IMR-90 (cell line): ENCODE data around the gene S100A3. TPM values are rescaled to one million over a fixed set of nuclear protein-coding genes. Genes with fewer than 3 reads are reported as not detected.

Experiments used
- ATAC-seq: fragments of 200-7000 bp; cut with Tn5 transposase; 2 replicates; pipeline ENCODE4 v1.9.1; 2020; ENCODE audit warnings: low read depth, mild to moderate bottlenecking, moderate library complexity
- BruUV-seq: library from RNA; stranded (reverse); fragments of 400-500 nt; replicated peaks from 2 replicates; lab custom pipeline; 2021; lab: Mats Ljungman, UMichigan
- CTCF ChIA-PET: fragments of 300-600 bp; formaldehyde crosslinking; extraction: SDS; loops from one replicate; lab custom pipeline; 2021; ENCODE audit warnings: antibody characterized with exemption; lab: Yijun Ruan, JAX
- POLR2A ChIA-PET: fragments of 300-600 bp; sonication (Branson Sonifier 250); formaldehyde crosslinking; loops from one replicate; lab custom pipeline; 2022; ENCODE audit warnings: antibody characterized with exemption; ENCODE audit not compliant: unreplicated experiment; lab: Charles Lee
- DNase-seq: peaks from one replicate; pipeline ENCODE4 v3.0.0; 2013
- H2AFZ ChIP-seq: replicated peaks from 2 replicates; pipeline ENCODE3; 2013; ENCODE audit warnings: low read length, mild to moderate bottlenecking; ENCODE audit not compliant: poor library complexity
- H2AK5ac ChIP-seq: 2 replicates; pipeline ENCODE4 v1.6.1; 2013; ENCODE audit warnings: low read depth, low read length, inconsistent platforms
- H2AK9ac ChIP-seq: replicated peaks from 2 replicates; pipeline ENCODE3; 2013; ENCODE audit warnings: mild to moderate bottlenecking, low read depth, low read length, moderate library complexity; ENCODE audit not compliant: poor library complexity
- H2BK120ac ChIP-seq: 2 replicates; pipeline ENCODE4 v1.6.1; 2013; ENCODE audit warnings: low read depth, low read length, inconsistent platforms
- H2BK15ac ChIP-seq: 3 replicates; pipeline ENCODE4 v1.6.1; 2013; ENCODE audit warnings: low read depth, low read length, inconsistent platforms
- H2BK20ac ChIP-seq: 2 replicates; pipeline ENCODE4 v1.6.1; 2013; ENCODE audit warnings: low read depth, mild to moderate bottlenecking, inconsistent platforms, low read length, moderate library complexity
- H2BK5ac ChIP-seq: 2 replicates; pipeline ENCODE4 v1.6.1; 2013; ENCODE audit warnings: mild to moderate bottlenecking, low read depth, low read length, inconsistent platforms; ENCODE audit not compliant: poor library complexity, severe bottlenecking
- H3K14ac ChIP-seq: replicated peaks from 2 replicates; pipeline ENCODE4 v1.6.1; 2013; ENCODE audit warnings: low read depth, low read length, inconsistent platforms
- H3K18ac ChIP-seq: 2 replicates; pipeline ENCODE4 v1.6.1; 2013; ENCODE audit warnings: low read depth, low read length, control low read depth
- H3K23ac ChIP-seq: 2 replicates; pipeline ENCODE4 v1.6.1; 2013; ENCODE audit warnings: low read depth, low read length, inconsistent platforms
- H3K27ac ChIP-seq: 2 replicates; pipeline ENCODE4 v1.5.1; 2013; ENCODE audit warnings: mild to moderate bottlenecking, control low read depth, low read length; ENCODE audit not compliant: insufficient read depth
- H3K27me3 ChIP-seq: 2 replicates; pipeline ENCODE4 v1.6.1; 2013; ENCODE audit warnings: low read length; ENCODE audit not compliant: control insufficient read depth, insufficient read depth
- H3K36me3 ChIP-seq: 2 replicates; pipeline ENCODE4 v1.6.1; 2013; ENCODE audit warnings: low read length, mixed read lengths; ENCODE audit not compliant: control insufficient read depth, insufficient read depth
- H3K4ac ChIP-seq: 2 replicates; pipeline ENCODE4 v1.6.1; 2013; ENCODE audit warnings: low read depth, low read length, inconsistent platforms
- H3K4me1 ChIP-seq: 2 replicates; pipeline ENCODE4 v1.6.1; 2013; ENCODE audit warnings: low read length, mixed read lengths; ENCODE audit not compliant: control insufficient read depth, insufficient read depth
- H3K4me2 ChIP-seq: 2 replicates; pipeline ENCODE4 v1.6.1; 2013; ENCODE audit warnings: low read depth, mild to moderate bottlenecking, control low read depth, low read length, moderate library complexity
- H3K4me3 ChIP-seq: 2 replicates; pipeline ENCODE4 v1.5.1; 2013; ENCODE audit warnings: low read depth, mild to moderate bottlenecking, control low read depth, low read length, moderate library complexity; ENCODE audit not compliant: insufficient read depth
- H3K56ac ChIP-seq: 2 replicates; pipeline ENCODE4 v1.6.1; 2013; ENCODE audit warnings: low read length, inconsistent platforms; ENCODE audit not compliant: insufficient read depth; ENCODE audit errors: extremely low read depth
- H3K79me1 ChIP-seq, 2 experiments: 2 replicates each; pipeline ENCODE4 v1.6.1; 2013; ENCODE audit warnings: low read length in 2 of 2, inconsistent platforms in 1 of 2, low read depth in 1 of 2
- H3K9ac ChIP-seq: 2 replicates; pipeline ENCODE4 v1.6.1; 2013; ENCODE audit warnings: low read depth, low read length, control low read depth
- H3K9me1 ChIP-seq: 2 replicates; pipeline ENCODE4 v1.6.1; 2013; ENCODE audit warnings: low read length, inconsistent platforms; ENCODE audit not compliant: insufficient read depth
- H3K9me3 ChIP-seq: 2 replicates; pipeline ENCODE4 v1.6.1; 2013; ENCODE audit warnings: low read length; ENCODE audit not compliant: control insufficient read depth, insufficient read depth
- H4K20me1 ChIP-seq: 2 replicates; pipeline ENCODE4 v1.6.1; 2013; ENCODE audit warnings: low read length, inconsistent platforms; ENCODE audit not compliant: insufficient read depth
- H4K5ac ChIP-seq: 2 replicates; pipeline ENCODE4 v1.6.1; 2013; ENCODE audit warnings: mild to moderate bottlenecking, low read depth, low read length, control low read depth
- H4K8ac ChIP-seq, 2 experiments: 2 replicates each; pipeline ENCODE4 v1.6.1; 2013; ENCODE audit warnings: low read depth in 2 of 2, low read length in 2 of 2, control low read depth in 1 of 2, inconsistent platforms in 1 of 2
- H4K91ac ChIP-seq: 2 replicates; pipeline ENCODE4 v1.6.1; 2013; ENCODE audit warnings: low read depth, low read length, inconsistent platforms; ENCODE audit not compliant: insufficient read depth
- BHLHE40 ChIP-seq: fragments of 150-350 bp; IDR thresholded peaks from 2 replicates; pipeline ENCODE4 v1.6.1; 2016; ENCODE audit warnings: mild to moderate bottlenecking, low read depth, low read length
- CEBPB ChIP-seq: IDR thresholded peaks from 2 replicates; pipeline ENCODE4 v1.6.1; 2012; ENCODE audit warnings: low read depth, low read length, improper control_type of control experiment
- CHD1 ChIP-seq: IDR thresholded peaks from 2 replicates; pipeline ENCODE4 v1.6.1; 2012; ENCODE audit warnings: low read depth, low read length, improper control_type of control experiment
- FOS ChIP-seq: fragments of 150-350 bp; IDR thresholded peaks from 2 replicates; pipeline ENCODE4 v1.6.1; 2016; ENCODE audit warnings: low read depth, low read length
- MAFK ChIP-seq: IDR thresholded peaks from 2 replicates; pipeline ENCODE4 v1.6.1; 2012; ENCODE audit warnings: low read depth, low read length, improper control_type of control experiment
- MAZ ChIP-seq: IDR thresholded peaks from 2 replicates; pipeline ENCODE4 v1.6.1; 2012; ENCODE audit warnings: low read depth, mild to moderate bottlenecking, low read length, improper control_type of control experiment, moderate library complexity, borderline replicate concordance
- MXI1 ChIP-seq: IDR thresholded peaks from 2 replicates; pipeline ENCODE4 v1.6.1; 2012; ENCODE audit warnings: low read depth, mild to moderate bottlenecking, low read length, moderate library complexity, borderline replicate concordance
- NFE2L2 ChIP-seq: fragments of 150-350 bp; IDR thresholded peaks from 2 replicates; pipeline ENCODE4 v1.6.1; 2016; ENCODE audit warnings: low read depth, mild to moderate bottlenecking, low read length
- POLR2A ChIP-seq: IDR thresholded peaks from 2 replicates; pipeline ENCODE4 v1.6.1; 2012; ENCODE audit warnings: mild to moderate bottlenecking, low read depth, low read length
- RAD21 ChIP-seq: IDR thresholded peaks from 2 replicates; pipeline ENCODE4 v1.6.1; 2012; ENCODE audit warnings: low read length, improper control_type of control experiment
- RCOR1 ChIP-seq: IDR thresholded peaks from 2 replicates; pipeline ENCODE4 v1.6.1; 2012; ENCODE audit warnings: mild to moderate bottlenecking, low read length, improper control_type of control experiment; ENCODE audit not compliant: insufficient replicate concordance
- RFX5 ChIP-seq: IDR thresholded peaks from 2 replicates; pipeline ENCODE4 v1.8.0; 2012; ENCODE audit warnings: low read depth, mild to moderate bottlenecking, low read length, moderate library complexity
- SMC3 ChIP-seq: fragments of 150-350 bp; IDR thresholded peaks from 2 replicates; pipeline ENCODE4 v1.6.1; 2016; ENCODE audit warnings: low read depth, mild to moderate bottlenecking, antibody characterized with exemption, low read length, moderate library complexity
- WGBS, 2 experiments: methylation state at CpG; one replicate each; pipeline versions ENCODE4 v1.1.5 to v1.1.7; 2013; ENCODE audit warnings: missing lambda C conversion rate in 2 of 2; ENCODE audit not compliant: insufficient read length in 1 of 2; ENCODE audit errors: extremely low coverage in 2 of 2; 5-methylcytosine and 5-hydroxymethylcytosine counted together
- dilution Hi-C: fragments of 300-500 bp; cut with HindIII; formaldehyde crosslinking; loops from one replicate; pipeline ENCODE4 v1.14.3; 2018; ENCODE audit warnings: low sequenced_read_pairs; ENCODE audit not compliant: unreplicated experiment
- in situ Hi-C: fragments of 300-500 bp; cut with MboI; formaldehyde crosslinking; loops from 3 replicates; pipeline ENCODE4 v1.14.3; 2019; ENCODE audit warnings: low sequenced_read_pairs, inconsistent platforms, mixed read lengths
- intact Hi-C: fragments of 100-400 bp; cut with micrococcal nuclease; formaldehyde crosslinking; loops from 2 replicates; pipeline ENCODE4 v1.10.0; 2022
- polyA plus RNA-seq, 3 experiments: library from polyadenylated mRNA; depleted of rRNA; stranded (reverse); fragments of >200 nt; gene quantifications; 2 replicates each; pipeline ENCODE4 v1.2.3, GENCODE V29; 2012; ENCODE audit warnings: low replicate concordance in 1 of 3
- total RNA-seq: library from RNA; depleted of rRNA; stranded (reverse); fragments of >200 nt; gene quantifications from 2 replicates; pipeline ENCODE4 v1.2.3, GENCODE V29; 2012
- TF ChIP-seq, protein P1 (sequence below): fragments of 150-350 bp; IDR thresholded peaks from 2 replicates; pipeline ENCODE4 v1.6.1; 2017; ENCODE audit warnings: mild to moderate bottlenecking, antibody characterized with exemption, low read length, low read depth
- TF ChIP-seq, protein P2 (sequence below): fragments of 150-350 bp; IDR thresholded peaks from 2 replicates; pipeline ENCODE4 v1.6.1; 2016; ENCODE audit warnings: low read depth, mild to moderate bottlenecking, low read length, moderate library complexity, borderline replicate concordance
- TF ChIP-seq, protein P3 (sequence below): conservative IDR thresholded peaks from 2 replicates; pipeline ENCODE4 v1.5.1; 2012; ENCODE audit warnings: mild to moderate bottlenecking, low read depth, low read length, improper control_type of control experiment

The S100A3 gene
- total and polyA plus RNA-seq, 2 of the 4 experiments (the other 2 are of a cell fraction) = 2.9 to 4.5 TPM

DNA sequence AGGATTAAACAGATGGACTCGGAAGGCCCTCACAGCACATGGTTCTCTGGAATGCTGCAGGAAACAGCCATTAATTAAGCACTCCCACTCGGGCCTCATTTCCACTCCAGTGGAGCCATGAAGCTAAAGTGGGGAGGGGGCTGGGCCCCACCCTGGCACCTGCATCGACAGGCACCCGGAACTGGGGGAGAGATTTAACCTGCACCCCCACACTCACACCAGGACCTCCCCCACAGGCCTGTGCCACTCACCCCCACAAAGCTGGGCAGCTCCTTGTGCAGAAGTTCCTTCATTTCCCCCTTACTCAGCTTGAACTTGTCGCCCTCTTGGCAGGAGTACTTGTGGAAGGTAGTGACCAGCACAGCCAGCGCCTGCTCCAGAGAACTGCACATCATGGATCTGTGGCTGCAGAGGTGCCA lies 14.4 kb upstream of the S100A3 start:
- in situ Hi-C loops = loop anchor here (10.0 kb wide), 1 partner anchor 49 kb away; no protein-coding TSS in a partner anchor
- POLR2A ChIA-PET = no interaction called here
- CTCF ChIA-PET = no interaction called here

More for the DNA sequence above, 14.4 kb upstream of the S100A3 start:
- Histone ChIP-seq H3K14ac (peak overlapping the region; percentile 34; the same call in 1 of the 2 replicates), H2AFZ (peak overlapping the region; percentile 58), H3K4me1 (peaks cover 29% of the 10 kb centered on the region), H3K4me2 (no peak overlapping the region), H4K91ac (peak overlapping the region; percentile 66), H2BK20ac (0 out of 2 replicates have a peak overlapping the region, but pooled peaks have one; percentile 51), H2BK5ac (peak overlapping the region; percentile 4), H3K9ac (no peak overlapping the region), H4K5ac (no peak overlapping the region), H3K23ac (no peak overlapping the region), H4K20me1 (no peaks in the 10 kb centered on the region), H3K36me3 (no peaks in the 10 kb centered on the region), H2BK15ac (peak overlapping the region; percentile 62; the same call in 2 of the 3 replicates), H4K8ac (peak overlapping the region in 1 of 2 experiments; percentile 45; a peak in 1 of 4 replicates), H2AK9ac (peak overlapping the region; percentile 11), H3K9me3 (no peaks in the 10 kb centered on the region), H2BK120ac (peak overlapping the region; percentile 87), H3K27ac (no peak overlapping the region), H3K4me3 (no peak overlapping the region), H3K27me3 (no peaks in the 10 kb centered on the region), H3K9me1 (peaks cover 28% of the 10 kb centered on the region), H3K56ac (no peak overlapping the region), H3K4ac (peak overlapping the region; percentile 65; the same call in 1 of the 2 replicates), H3K79me1 (peaks cover 4 to 44% of the 10 kb centered on the region in 2 experiments; a peak in 3 of 4 replicates), H2AK5ac (peak overlapping the region; percentile 94), H3K18ac (no peak overlapping the region)
- intact Hi-C loops = no loop called here
- dilution Hi-C loops = no loop called here
- no TSS peak for BruUV-seq
- no peak for TF ChIP-seq FOS
- TF ChIP-seq MXI1 = no peak
- no peak for TF ChIP-seq MAZ
- TF ChIP-seq CHD1 = no peak
- TF ChIP-seq CEBPB = no peak
- no peak for TF ChIP-seq MAFK
- TF ChIP-seq RCOR1 = no peak
- no peak for TF ChIP-seq SMC3
- no peak for TF ChIP-seq RFX5
- TF ChIP-seq, protein P1, sequence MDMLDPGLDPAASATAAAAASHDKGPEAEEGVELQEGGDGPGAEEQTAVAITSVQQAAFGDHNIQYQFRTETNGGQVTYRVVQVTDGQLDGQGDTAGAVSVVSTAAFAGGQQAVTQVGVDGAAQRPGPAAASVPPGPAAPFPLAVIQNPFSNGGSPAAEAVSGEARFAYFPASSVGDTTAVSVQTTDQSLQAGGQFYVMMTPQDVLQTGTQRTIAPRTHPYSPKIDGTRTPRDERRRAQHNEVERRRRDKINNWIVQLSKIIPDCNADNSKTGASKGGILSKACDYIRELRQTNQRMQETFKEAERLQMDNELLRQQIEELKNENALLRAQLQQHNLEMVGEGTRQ = no peak
- TF ChIP-seq, protein P2, sequence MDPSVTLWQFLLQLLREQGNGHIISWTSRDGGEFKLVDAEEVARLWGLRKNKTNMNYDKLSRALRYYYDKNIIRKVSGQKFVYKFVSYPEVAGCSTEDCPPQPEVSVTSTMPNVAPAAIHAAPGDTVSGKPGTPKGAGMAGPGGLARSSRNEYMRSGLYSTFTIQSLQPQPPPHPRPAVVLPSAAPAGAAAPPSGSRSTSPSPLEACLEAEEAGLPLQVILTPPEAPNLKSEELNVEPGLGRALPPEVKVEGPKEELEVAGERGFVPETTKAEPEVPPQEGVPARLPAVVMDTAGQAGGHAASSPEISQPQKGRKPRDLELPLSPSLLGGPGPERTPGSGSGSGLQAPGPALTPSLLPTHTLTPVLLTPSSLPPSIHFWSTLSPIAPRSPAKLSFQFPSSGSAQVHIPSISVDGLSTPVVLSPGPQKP = no peak
- TF ChIP-seq, protein P3, sequence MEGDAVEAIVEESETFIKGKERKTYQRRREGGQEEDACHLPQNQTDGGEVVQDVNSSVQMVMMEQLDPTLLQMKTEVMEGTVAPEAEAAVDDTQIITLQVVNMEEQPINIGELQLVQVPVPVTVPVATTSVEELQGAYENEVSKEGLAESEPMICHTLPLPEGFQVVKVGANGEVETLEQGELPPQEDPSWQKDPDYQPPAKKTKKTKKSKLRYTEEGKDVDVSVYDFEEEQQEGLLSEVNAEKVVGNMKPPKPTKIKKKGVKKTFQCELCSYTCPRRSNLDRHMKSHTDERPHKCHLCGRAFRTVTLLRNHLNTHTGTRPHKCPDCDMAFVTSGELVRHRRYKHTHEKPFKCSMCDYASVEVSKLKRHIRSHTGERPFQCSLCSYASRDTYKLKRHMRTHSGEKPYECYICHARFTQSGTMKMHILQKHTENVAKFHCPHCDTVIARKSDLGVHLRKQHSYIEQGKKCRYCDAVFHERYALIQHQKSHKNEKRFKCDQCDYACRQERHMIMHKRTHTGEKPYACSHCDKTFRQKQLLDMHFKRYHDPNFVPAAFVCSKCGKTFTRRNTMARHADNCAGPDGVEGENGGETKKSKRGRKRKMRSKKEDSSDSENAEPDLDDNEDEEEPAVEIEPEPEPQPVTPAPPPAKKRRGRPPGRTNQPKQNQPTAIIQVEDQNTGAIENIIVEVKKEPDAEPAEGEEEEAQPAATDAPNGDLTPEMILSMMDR = no peak
- TF ChIP-seq BHLHE40 = no peak
- no peak for TF ChIP-seq RAD21
- TF ChIP-seq NFE2L2 = no peak
- TF ChIP-seq POLR2A = no peak
- ATAC-seq (no peak), DNase-seq (no peak)
- 100% methylated on average over 3 of the region's 6 CpGs; no CpG with 5 or more reads in 1 of the 2 experiments for WGBS, 2 experiments
